ENCODE measurements around the gene TBC1D8. TPM values are rescaled to one million over a fixed set of nuclear protein-coding genes. Genes with fewer than 3 reads are reported as not detected.

Gene TBC1D8
- total and polyA plus RNA-seq, 9 of the 15 experiments (the other 6 are each of a cell fraction or from before 2014, with no cell fraction given) = 0.36 to 1.3 (median 0.82) TPM

DNA sequence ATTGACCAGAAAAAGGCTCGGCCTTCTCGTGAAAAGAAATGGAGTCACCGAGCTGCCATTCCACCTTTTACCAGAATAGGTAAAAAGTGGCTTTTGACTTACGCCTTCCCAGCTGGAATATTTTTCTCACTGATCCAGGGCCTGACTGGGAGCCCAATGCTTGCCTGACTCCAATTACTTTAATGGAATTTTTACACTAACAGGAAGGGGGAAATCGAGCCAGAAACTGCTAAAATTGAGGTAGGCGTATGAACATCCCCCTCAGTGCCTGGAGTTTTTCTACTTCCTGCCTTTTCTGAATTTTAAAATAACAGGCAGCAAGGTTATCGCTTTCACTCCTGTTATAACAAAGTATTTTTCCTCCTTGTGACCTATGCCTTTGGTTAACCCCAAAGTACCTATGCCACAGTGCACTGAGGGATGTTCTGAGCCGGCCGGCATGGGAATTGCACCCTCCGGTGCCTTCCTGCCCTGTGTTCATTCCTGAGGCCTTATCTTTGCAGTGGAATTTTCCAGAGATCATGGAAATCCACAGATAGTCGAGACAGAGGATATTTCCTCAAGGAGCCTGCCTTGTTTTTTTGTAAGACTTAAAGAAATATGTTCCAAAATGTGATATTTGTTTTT is 167.4 kb downstream of the TBC1D8 start:
- Histone ChIP-seq H3K27ac (ENCODE audit: extremely low read depth, low read depth, low read length) (no peak overlapping the region), H3K9ac (ENCODE audit: insufficient read depth in 1 of 2, low read depth in 2 of 2, low read length in 2 of 2) (no peak overlapping the region), H3K9me1 (ENCODE audit: control insufficient read depth, insufficient read depth, low read length) (no peaks in the 10 kb centered on the region), H3K27me3 (ENCODE audit: control insufficient read depth in 2 of 2, insufficient read depth in 2 of 2, low read length in 2 of 2) (peaks cover 21 to 58% of the 10 kb centered on the region in 2 experiments), H3K4me3 (no peak overlapping the region), H3K79me2 (ENCODE audit: control insufficient read depth, insufficient read depth, low read length) (no peaks in the 10 kb centered on the region), H3K9me3 (replicated peaks; ENCODE audit: control insufficient read depth, insufficient read depth, low read depth, low read length) (no peaks in the 10 kb centered on the region), H3K4me2 (ENCODE audit: insufficient read depth, low read length) (no peak overlapping the region), H4K20me1 (replicated peaks; ENCODE audit: control insufficient read depth, insufficient read depth, low read length) (peaks cover 7% of the 10 kb centered on the region; the same call in 1 of the 2 replicates), H3K4me1 (replicated peaks in 1 of 2; ENCODE audit: control insufficient read depth in 2 of 2, insufficient read depth in 2 of 2, low read length in 2 of 2) (0 out of 5 replicates have a peak, but pooled peaks cover 0 to 4% of the 10 kb centered on the region in 2 experiments), H3K36me3 (ENCODE audit: control insufficient read depth, insufficient read depth, low read length) (no peaks in the 10 kb centered on the region), H2AFZ (ENCODE audit: low read depth, low read length) (no peak overlapping the region)
- WGBS (ENCODE audit: insufficient coverage, low coverage, missing lambda C conversion rate) = 8% methylated on average over 11 of the region's 11 CpGs
- in situ Hi-C loops (cut with MboI) = no loop called here
- CTCF ChIA-PET (ENCODE audit: low intra/inter-chr PET ratio) = interaction anchor here (0.6 to 2.3 kb wide), 9 partner anchors 130 to 1358 kb away, joined by 3 to 11 read pairs (median 3); no protein-coding TSS in a partner anchor
- TF ChIP-seq PHF21A (IDR thresholded peaks at IDR 0.05; ENCODE audit: borderline replicate concordance, low read depth) (no peak), PKNOX1 (IDR thresholded peaks at IDR 0.05) (no peak)
- no peak for FAIRE-seq
- POLR2A ChIA-PET = interaction anchor here (1.0 kb wide), 1 partner anchor 10 kb away, joined by 3 read pairs; no protein-coding TSS in a partner anchor
- intact Hi-C loops (cut with micrococcal nuclease) = loop anchor here (10.0 kb wide), 2 partner anchors 159 to 559 kb away; partner anchors contain the start of gene NPAS2
- no peak for ATAC-seq
- no peak for DNase-seq (ENCODE audit: extremely low read depth in 1 of 4, low spot score in 3 of 4)
- BruUV-seq (replicated peaks) = no TSS peak

GRCh38 chr2:100983201-100983600 is 168.0 kb downstream of the TBC1D8 start:
- Histone ChIP-seq H3K27ac (ENCODE audit: extremely low read depth, low read depth, low read length) (no peak overlapping the region), H3K4me2 (ENCODE audit: insufficient read depth, low read length) (no peak overlapping the region), H2AFZ (ENCODE audit: low read depth, low read length) (no peak overlapping the region), H3K4me3 (no peak overlapping the region), H3K36me3 (ENCODE audit: control insufficient read depth, insufficient read depth, low read length) (no peaks in the 10 kb centered on the region), H3K9me1 (ENCODE audit: control insufficient read depth, insufficient read depth, low read length) (no peaks in the 10 kb centered on the region), H3K9me3 (replicated peaks; ENCODE audit: control insufficient read depth, insufficient read depth, low read depth, low read length) (no peaks in the 10 kb centered on the region), H3K9ac (ENCODE audit: insufficient read depth in 1 of 2, low read depth in 2 of 2, low read length in 2 of 2) (no peak overlapping the region; a peak in 1 of 4 replicates), H3K79me2 (ENCODE audit: control insufficient read depth, insufficient read depth, low read length) (no peaks in the 10 kb centered on the region), H4K20me1 (replicated peaks; ENCODE audit: control insufficient read depth, insufficient read depth, low read length) (peaks cover 7% of the 10 kb centered on the region; the same call in 1 of the 2 replicates), H3K27me3 (ENCODE audit: control insufficient read depth in 2 of 2, insufficient read depth in 2 of 2, low read length in 2 of 2) (peaks cover 25 to 63% of the 10 kb centered on the region in 2 experiments), H3K4me1 (replicated peaks in 1 of 2; ENCODE audit: control insufficient read depth in 2 of 2, insufficient read depth in 2 of 2, low read length in 2 of 2) (0 out of 5 replicates have a peak, but pooled peaks cover 0 to 4% of the 10 kb centered on the region in 2 experiments)
- no peak for FAIRE-seq
- DNase-seq (ENCODE audit: extremely low read depth in 1 of 4, low spot score in 3 of 4) = no peak
- intact Hi-C loops (cut with micrococcal nuclease) = loop anchor here (10.0 kb wide), 2 partner anchors 158 to 558 kb away; partner anchors contain the start of gene NPAS2
- POLR2A ChIA-PET = interaction anchor here (0.5 to 1.0 kb wide), 4 partner anchors 9 to 126 kb away, joined by 3 read pairs; no protein-coding TSS in a partner anchor
- WGBS (ENCODE audit: insufficient coverage, low coverage, missing lambda C conversion rate) = 7% methylated on average over 9 of the region's 12 CpGs
- ATAC-seq = no peak
- CTCF ChIA-PET (ENCODE audit: low intra/inter-chr PET ratio) = no interaction called here
- BruUV-seq (replicated peaks) = no TSS peak
- TF ChIP-seq NFIC (IDR thresholded peaks at IDR 0.05) (no peak), NUFIP1 (IDR thresholded peaks at IDR 0.05; ENCODE audit: partially characterized antibody) (no peak)
- in situ Hi-C loops (cut with MboI) = no loop called here

Data from K562 (cell line).